GM12892 (cell line): ENCODE measurements around the gene WDR43.

Experiments used
- POLR2A ChIP-seq: IDR thresholded peaks from 2 replicates; pipeline ENCODE4 v1.6.1; 2011; ENCODE audit warnings: low read depth, low read length, control low read depth
- POLR2AphosphoS5 ChIP-seq: IDR thresholded peaks from 2 replicates; pipeline ENCODE4 v1.6.1; 2011; ENCODE audit warnings: low read depth, low read length, control low read depth
- TAF1 ChIP-seq: IDR thresholded peaks from 2 replicates; pipeline ENCODE4 v1.6.1; 2011; ENCODE audit warnings: low read depth, mild to moderate bottlenecking, control low read depth, low read length, borderline replicate concordance

- peak; percentile 58 for TF ChIP-seq POLR2A
- peak; percentile 66; the same call in 1 of the 2 replicates for TF ChIP-seq POLR2AphosphoS5
- TF ChIP-seq TAF1: no peak
Measured at GRCh38 chr2:28926847-28927246, 32.4 kb downstream of the WDR43 start.
